ENCODE measurements around the gene ANO2.

ANO2 gene

DNA sequence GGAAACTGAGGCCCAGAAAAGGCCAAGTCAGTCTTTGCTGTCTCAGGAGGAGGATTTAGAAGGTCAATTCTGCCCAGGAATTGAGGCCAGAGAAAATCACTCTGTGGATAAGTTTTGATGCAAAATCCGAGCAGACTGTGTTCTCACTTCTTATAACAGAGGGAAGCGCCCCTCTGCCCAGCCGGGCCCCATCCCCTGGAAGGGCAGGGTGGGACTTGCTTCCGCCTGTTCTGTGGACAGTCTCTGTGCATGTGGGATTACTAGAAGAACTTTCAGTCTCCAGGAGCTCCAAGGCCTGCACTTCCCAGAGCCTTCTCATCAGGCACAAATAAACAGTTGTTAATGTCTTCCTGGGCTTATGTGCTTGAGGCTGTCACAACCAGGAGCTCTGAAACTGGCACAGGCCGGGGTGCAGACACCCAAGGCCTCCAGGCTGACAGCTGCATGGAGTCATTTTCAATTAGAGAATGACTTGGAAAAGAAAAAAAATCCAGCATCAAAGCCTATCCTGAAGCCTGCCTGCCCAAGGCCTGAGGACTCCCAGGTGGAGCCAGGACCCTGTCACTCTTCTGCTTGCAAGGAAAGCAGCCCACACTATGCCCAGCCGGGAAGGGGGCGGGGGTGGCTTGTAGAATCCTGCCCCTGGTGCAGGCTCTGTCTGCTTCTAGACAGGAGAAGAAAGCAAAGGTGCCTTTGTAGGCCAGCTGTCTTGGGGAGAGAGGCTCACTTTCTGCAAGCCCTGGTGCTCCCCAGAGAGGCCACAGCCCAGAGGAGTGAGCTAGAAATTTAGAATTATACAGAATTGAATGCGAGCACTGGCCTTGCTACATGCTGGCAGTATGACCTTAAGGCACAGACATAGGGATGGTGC is 428.5 kb downstream of the ANO2 start:
- TF ChIP-seq ISL1 (CRISPR knock-in tag; IDR thresholded peaks at IDR 0.05), result no peak
- ATAC-seq, result no peak

DNA sequence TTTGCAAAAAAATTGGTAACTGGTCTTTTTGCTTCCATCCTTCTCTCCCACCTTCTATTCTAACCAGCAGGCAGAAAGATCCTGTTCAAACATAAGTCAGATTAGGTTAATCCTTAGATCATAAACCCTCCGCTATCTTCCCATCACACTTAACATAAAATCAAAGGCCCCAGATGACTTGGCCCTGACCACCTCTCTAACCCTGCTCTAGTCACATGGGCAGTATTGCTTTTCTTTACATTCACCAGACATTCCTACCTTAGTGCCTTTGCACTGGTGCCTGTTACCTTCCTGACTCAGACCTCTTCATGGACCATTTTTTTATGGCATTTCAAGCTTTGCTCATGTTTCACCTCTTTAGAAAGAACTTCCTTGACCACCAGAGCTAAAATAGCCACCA is 429.6 kb downstream of the ANO2 start:
- TF ChIP-seq ESRRG (CRISPR knock-in tag; IDR thresholded peaks at IDR 0.05) (no peak), RARB (CRISPR knock-in tag; IDR thresholded peaks at IDR 0.05) (no peak), ZFP3 (CRISPR knock-in tag; IDR thresholded peaks at IDR 0.05) (no peak), BACH2 (CRISPR knock-in tag; IDR thresholded peaks at IDR 0.05; ENCODE audit: borderline replicate concordance) (no peak), ZFP30 (CRISPR knock-in tag; IDR thresholded peaks at IDR 0.05) (no peak), GLIS3 (CRISPR knock-in tag; IDR thresholded peaks at IDR 0.05) (no peak)
- no peak for ATAC-seq

DNA sequence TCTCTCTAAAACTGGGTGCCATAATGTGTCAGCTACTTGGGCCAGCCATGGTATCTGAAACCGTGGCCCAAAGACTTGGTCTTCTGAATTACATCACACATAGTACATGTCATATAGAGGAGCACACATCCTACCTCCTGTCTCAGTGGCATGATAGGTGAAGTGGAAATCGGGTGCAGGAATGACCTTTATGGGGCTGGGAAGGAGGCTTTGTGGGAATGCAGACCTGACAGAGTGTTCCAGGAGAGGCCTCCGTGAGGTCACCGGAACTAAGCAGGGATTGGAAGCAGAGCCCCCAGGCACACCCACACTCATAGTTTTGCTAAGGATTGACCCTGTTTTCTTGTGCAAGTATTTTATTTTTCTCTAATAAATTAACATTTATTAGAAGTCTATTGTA is 430.5 kb downstream of the ANO2 start:
- no peak for ATAC-seq
- TF ChIP-seq GLIS3 (CRISPR knock-in tag; IDR thresholded peaks at IDR 0.05) (no peak), TOX (CRISPR knock-in tag; IDR thresholded peaks at IDR 0.05; ENCODE audit: borderline replicate concordance) (no peak), ZNF8 (CRISPR knock-in tag; IDR thresholded peaks at IDR 0.05) (no peak), ZC3H10 (CRISPR knock-in tag; IDR thresholded peaks at IDR 0.05) (no peak), ZFP30 (CRISPR knock-in tag; IDR thresholded peaks at IDR 0.05) (no peak), OSR1 (CRISPR knock-in tag; IDR thresholded peaks at IDR 0.05) (no peak), BACH2 (CRISPR knock-in tag; IDR thresholded peaks at IDR 0.05; ENCODE audit: borderline replicate concordance) (no peak), ZNF70 (CRISPR knock-in tag; IDR thresholded peaks at IDR 0.05) (no peak), ZNF565 (CRISPR knock-in tag; conservative IDR thresholded peaks at IDR 0.05; ENCODE audit: low read depth) (no peak), SNAI2 (CRISPR knock-in tag; IDR thresholded peaks at IDR 0.05) (no peak), ZFP3 (CRISPR knock-in tag; IDR thresholded peaks at IDR 0.05) (no peak), ISL1 (CRISPR knock-in tag; IDR thresholded peaks at IDR 0.05) (no peak)
- TF ChIP-seq, protein P1, sequence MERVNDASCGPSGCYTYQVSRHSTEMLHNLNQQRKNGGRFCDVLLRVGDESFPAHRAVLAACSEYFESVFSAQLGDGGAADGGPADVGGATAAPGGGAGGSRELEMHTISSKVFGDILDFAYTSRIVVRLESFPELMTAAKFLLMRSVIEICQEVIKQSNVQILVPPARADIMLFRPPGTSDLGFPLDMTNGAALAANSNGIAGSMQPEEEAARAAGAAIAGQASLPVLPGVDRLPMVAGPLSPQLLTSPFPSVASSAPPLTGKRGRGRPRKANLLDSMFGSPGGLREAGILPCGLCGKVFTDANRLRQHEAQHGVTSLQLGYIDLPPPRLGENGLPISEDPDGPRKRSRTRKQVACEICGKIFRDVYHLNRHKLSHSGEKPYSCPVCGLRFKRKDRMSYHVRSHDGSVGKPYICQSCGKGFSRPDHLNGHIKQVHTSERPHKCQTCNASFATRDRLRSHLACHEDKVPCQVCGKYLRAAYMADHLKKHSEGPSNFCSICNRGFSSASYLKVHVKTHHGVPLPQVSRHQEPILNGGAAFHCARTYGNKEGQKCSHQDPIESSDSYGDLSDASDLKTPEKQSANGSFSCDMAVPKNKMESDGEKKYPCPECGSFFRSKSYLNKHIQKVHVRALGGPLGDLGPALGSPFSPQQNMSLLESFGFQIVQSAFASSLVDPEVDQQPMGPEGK (CRISPR knock-in tag; IDR thresholded peaks at IDR 0.05; ENCODE audit: borderline replicate concordance), result no peak
- TF ChIP-seq, protein P2, sequence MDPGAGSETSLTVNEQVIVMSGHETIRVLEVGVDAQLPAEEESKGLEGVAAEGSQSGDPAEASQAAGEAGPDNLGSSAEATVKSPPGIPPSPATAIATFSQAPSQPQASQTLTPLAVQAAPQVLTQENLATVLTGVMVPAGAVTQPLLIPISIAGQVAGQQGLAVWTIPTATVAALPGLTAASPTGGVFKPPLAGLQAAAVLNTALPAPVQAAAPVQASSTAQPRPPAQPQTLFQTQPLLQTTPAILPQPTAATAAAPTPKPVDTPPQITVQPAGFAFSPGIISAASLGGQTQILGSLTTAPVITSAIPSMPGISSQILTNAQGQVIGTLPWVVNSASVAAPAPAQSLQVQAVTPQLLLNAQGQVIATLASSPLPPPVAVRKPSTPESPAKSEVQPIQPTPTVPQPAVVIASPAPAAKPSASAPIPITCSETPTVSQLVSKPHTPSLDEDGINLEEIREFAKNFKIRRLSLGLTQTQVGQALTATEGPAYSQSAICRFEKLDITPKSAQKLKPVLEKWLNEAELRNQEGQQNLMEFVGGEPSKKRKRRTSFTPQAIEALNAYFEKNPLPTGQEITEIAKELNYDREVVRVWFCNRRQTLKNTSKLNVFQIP (CRISPR knock-in tag; IDR thresholded peaks at IDR 0.05; ENCODE audit: borderline replicate concordance, low read depth), result no peak

DNA sequence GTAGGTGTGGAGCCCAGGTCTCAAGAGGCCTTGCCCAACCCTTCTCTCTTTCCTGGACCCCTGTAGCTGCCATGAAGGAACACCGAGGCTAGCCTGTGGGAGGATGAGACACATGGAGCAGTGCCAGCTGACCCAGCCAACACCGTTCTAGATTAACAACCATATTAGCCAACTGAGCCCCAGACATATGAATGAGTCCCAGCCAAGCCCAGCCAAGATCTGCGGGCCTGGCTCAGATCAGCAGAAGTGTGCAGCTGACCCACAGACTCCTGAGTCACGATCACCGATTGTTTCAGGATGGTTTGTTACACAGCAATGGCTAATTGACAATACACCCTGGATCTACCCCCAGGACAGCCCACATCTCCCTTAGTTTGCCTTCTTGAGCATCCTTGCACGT is 431.0 kb downstream of the ANO2 start:
- no peak for ATAC-seq
- TF ChIP-seq, protein P3, sequence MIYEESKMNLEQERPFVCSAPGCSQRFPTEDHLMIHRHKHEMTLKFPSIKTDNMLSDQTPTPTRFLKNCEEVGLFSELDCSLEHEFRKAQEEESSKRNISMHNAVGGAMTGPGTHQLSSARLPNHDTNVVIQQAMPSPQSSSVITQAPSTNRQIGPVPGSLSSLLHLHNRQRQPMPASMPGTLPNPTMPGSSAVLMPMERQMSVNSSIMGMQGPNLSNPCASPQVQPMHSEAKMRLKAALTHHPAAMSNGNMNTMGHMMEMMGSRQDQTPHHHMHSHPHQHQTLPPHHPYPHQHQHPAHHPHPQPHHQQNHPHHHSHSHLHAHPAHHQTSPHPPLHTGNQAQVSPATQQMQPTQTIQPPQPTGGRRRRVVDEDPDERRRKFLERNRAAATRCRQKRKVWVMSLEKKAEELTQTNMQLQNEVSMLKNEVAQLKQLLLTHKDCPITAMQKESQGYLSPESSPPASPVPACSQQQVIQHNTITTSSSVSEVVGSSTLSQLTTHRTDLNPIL (CRISPR knock-in tag; IDR thresholded peaks at IDR 0.05; ENCODE audit: low read depth), result no peak
- no peak for TF ChIP-seq BACH2 (CRISPR knock-in tag; IDR thresholded peaks at IDR 0.05; ENCODE audit: borderline replicate concordance)
- no peak for TF ChIP-seq TCF4 (CRISPR knock-in tag; IDR thresholded peaks at IDR 0.05; ENCODE audit: borderline replicate concordance)
- TF ChIP-seq, protein P4, sequence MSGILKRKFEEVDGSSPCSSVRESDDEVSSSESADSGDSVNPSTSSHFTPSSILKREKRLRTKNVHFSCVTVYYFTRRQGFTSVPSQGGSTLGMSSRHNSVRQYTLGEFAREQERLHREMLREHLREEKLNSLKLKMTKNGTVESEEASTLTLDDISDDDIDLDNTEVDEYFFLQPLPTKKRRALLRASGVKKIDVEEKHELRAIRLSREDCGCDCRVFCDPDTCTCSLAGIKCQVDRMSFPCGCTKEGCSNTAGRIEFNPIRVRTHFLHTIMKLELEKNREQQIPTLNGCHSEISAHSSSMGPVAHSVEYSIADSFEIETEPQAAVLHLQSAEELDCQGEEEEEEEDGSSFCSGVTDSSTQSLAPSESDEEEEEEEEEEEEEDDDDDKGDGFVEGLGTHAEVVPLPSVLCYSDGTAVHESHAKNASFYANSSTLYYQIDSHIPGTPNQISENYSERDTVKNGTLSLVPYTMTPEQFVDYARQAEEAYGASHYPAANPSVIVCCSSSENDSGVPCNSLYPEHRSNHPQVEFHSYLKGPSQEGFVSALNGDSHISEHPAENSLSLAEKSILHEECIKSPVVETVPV (CRISPR knock-in tag; IDR thresholded peaks at IDR 0.05), result no peak
- no peak for TF ChIP-seq ISL1 (CRISPR knock-in tag; IDR thresholded peaks at IDR 0.05)
- TF ChIP-seq, protein P5, sequence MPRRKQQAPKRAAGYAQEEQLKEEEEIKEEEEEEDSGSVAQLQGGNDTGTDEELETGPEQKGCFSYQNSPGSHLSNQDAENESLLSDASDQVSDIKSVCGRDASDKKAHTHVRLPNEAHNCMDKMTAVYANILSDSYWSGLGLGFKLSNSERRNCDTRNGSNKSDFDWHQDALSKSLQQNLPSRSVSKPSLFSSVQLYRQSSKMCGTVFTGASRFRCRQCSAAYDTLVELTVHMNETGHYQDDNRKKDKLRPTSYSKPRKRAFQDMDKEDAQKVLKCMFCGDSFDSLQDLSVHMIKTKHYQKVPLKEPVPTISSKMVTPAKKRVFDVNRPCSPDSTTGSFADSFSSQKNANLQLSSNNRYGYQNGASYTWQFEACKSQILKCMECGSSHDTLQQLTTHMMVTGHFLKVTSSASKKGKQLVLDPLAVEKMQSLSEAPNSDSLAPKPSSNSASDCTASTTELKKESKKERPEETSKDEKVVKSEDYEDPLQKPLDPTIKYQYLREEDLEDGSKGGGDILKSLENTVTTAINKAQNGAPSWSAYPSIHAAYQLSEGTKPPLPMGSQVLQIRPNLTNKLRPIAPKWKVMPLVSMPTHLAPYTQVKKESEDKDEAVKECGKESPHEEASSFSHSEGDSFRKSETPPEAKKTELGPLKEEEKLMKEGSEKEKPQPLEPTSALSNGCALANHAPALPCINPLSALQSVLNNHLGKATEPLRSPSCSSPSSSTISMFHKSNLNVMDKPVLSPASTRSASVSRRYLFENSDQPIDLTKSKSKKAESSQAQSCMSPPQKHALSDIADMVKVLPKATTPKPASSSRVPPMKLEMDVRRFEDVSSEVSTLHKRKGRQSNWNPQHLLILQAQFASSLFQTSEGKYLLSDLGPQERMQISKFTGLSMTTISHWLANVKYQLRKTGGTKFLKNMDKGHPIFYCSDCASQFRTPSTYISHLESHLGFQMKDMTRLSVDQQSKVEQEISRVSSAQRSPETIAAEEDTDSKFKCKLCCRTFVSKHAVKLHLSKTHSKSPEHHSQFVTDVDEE (CRISPR knock-in tag; IDR thresholded peaks at IDR 0.05), result no peak
- no peak for TF ChIP-seq CSDC2 (CRISPR knock-in tag; IDR thresholded peaks at IDR 0.05)
- no peak for TF ChIP-seq TOX (CRISPR knock-in tag; IDR thresholded peaks at IDR 0.05; ENCODE audit: borderline replicate concordance)
- no peak for TF ChIP-seq ESRRG (CRISPR knock-in tag; IDR thresholded peaks at IDR 0.05)
- no peak for TF ChIP-seq SNAI2 (CRISPR knock-in tag; IDR thresholded peaks at IDR 0.05)
- no peak for TF ChIP-seq ZNF8 (CRISPR knock-in tag; IDR thresholded peaks at IDR 0.05)
- TF ChIP-seq ARNTL (CRISPR knock-in tag; IDR thresholded peaks at IDR 0.05; ENCODE audit: borderline replicate concordance, low read depth), result no peak
- TF ChIP-seq PPARA (CRISPR knock-in tag; IDR thresholded peaks at IDR 0.05; ENCODE audit: borderline replicate concordance), result no peak
- TF ChIP-seq GLIS3 (CRISPR knock-in tag; IDR thresholded peaks at IDR 0.05), result no peak
- TF ChIP-seq, protein P1 (CRISPR knock-in tag; IDR thresholded peaks at IDR 0.05; ENCODE audit: borderline replicate concordance), result no peak
- TF ChIP-seq ZNF70 (CRISPR knock-in tag; IDR thresholded peaks at IDR 0.05), result no peak

All from SK-N-SH treated with all-trans-retinoic acid at 6 μM for 48 hours (cell line).